Motor neuron (in vitro differentiated cells): ENCODE results near the gene FARS2. TPM values are rescaled to one million over a fixed set of nuclear protein-coding genes. Genes with fewer than 3 reads are reported as not detected.

Experiments used
- ATAC-seq, 8 experiments: fragments of 200-7000 bp; cut with Tn5 transposase; replicated peaks in 6 of 8; 2 replicates each; pipeline ENCODE4 v1.8.0; 2021; ENCODE audit warnings: mild to moderate bottlenecking in 8 of 8, moderate library complexity in 8 of 8
- H3K27ac ChIP-seq, 2 donors: fragments of 250-450 bp; sonication (Bioruptor Pico); 2 replicates each; pipeline ENCODE4 v1.9.0; 2021; ENCODE audit warnings: antibody characterized with exemption in 2 of 2, mild to moderate bottlenecking in 2 of 2, moderate library complexity in 1 of 2
- H3K4me1 ChIP-seq, 2 donors: fragments of 250-450 bp; sonication (Bioruptor Pico); replicated peaks in 1 of 2; 2 replicates each; pipeline ENCODE4 v1.6.1; 2021; ENCODE audit warnings: antibody characterized with exemption in 2 of 2, mild to moderate bottlenecking in 2 of 2, moderate library complexity in 1 of 2
- H3K4me3 ChIP-seq, 5 donors: fragments of 250-450 bp; sonication (Bioruptor Pico); 2 replicates each; pipeline ENCODE4 v1.9.0; 2021; ENCODE audit warnings: antibody characterized with exemption in 5 of 5, mild to moderate bottlenecking in 5 of 5, moderate library complexity in 4 of 5
- WGBS, 10 experiments: fragments of 450-650 bp; shearing (Covaris generic); methylation state at CpG; one replicate each; pipeline ENCODE4 v1.0.0; 2022; 5-methylcytosine and 5-hydroxymethylcytosine counted together
- in situ Hi-C, 9 experiments: fragments of 400-800 bp; cut with MboI; loops; one replicate each; pipeline ENCODE4 v1.15.0; 2021; ENCODE audit warnings: low sequenced_read_pairs in 9 of 9, low pct_unique_long_range_greater_than_20kb in 2 of 9; ENCODE audit not compliant: unreplicated experiment in 9 of 9
- total RNA-seq, 8 experiments: library from RNA; unstranded; fragments of 300-600 nt; gene quantifications; 2 replicates each; pipeline versions ENCODE4 v1.2.3 to v1.2.4, GENCODE V29; 2022

The FARS2 gene
- total RNA-seq, 8 experiments from 2014 or later = 10.9 to 24.1 (median 15.6) TPM

DNA sequence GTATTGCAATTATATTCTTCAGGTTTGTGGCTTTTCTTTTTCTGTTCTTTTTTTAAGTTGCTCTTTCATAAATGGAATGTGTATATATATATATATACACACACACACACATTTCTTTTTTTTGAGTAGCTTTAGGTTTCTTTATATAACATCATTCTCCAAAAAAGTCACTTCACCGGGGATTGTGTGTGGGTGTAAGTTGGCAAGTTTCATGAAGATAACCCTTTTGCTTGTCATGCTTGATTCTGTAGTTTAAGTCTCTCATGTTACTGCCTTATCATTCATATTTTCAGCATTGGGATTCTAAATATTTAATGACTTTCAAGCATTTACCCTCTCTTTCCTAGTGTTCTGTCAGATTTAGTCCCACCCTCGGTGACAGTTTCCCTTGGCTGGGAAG, 181.0 kb downstream of the FARS2 start:
- in situ Hi-C loops = no loop called here
- ATAC-seq = no peak
- no peaks in the 10 kb centered on the region for H3K4me1 ChIP-seq
- H3K27ac ChIP-seq = no peak overlapping the region
- H3K4me3 ChIP-seq = no peak overlapping the region
- WGBS, 10 experiments = 54 to 100% (median 89%) methylated on average over 1 to 2 of the region's 2 CpGs; no CpG with 5 or more reads in 2 of the 10 experiments

DNA sequence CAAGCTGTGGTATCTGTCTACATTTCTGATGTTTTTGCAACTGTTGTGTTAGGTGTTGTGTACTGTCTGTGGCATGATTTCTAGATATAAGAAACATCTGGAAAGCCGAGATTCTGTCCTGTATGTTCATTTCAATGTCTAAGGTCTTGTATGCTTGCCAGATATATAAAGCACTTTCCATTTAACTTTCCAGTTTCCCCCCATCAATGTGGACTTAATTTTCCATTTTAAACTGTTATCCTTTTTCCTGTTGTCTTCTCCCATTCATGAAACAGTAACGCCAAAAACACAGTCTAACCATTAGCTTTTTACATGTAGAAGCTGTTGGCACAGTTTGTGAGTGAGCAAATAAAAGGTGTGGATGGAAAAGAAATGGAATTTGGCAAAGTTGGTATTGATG, 181.6 kb downstream of the FARS2 start:
- in situ Hi-C loops = no loop called here
- Histone ChIP-seq H3K27ac (no peak overlapping the region), H3K4me1 (no peaks in the 10 kb centered on the region), H3K4me3 (no peak overlapping the region)
- WGBS, 10 experiments = 49 to 100% (median 83%) methylated on average over 1 to 2 of the region's 2 CpGs; no CpG with 5 or more reads in 2 of the 10 experiments
- no peak for ATAC-seq

DNA sequence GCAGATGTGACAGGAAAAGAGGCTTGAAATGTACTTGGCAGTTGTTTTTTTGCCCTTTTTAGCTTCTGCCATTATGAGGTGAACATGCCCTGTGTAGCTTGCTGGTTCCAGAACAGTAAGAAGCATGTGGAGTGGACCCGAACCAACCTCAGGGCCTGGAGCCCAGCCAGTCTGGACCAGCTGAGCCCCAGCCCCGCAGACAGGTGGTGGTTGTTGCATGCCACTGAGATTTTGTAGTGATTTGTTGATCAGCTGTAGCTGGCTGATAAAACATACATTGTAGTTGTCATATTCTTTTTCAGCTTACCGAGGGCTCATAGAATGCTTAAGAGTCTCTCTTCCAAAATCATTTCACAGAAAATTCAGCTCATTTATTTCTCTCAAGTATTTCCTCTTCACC, 182.2 kb downstream of the FARS2 start:
- 43 to 100% (median 86%) methylated on average over 1 to 3 of the region's 3 CpGs; no CpG with 5 or more reads in 3 of the 10 experiments for WGBS, 10 experiments
- H3K4me3 ChIP-seq = no peak overlapping the region
- ATAC-seq = no peak
- H3K4me1 ChIP-seq = no peaks in the 10 kb centered on the region
- no peak overlapping the region for H3K27ac ChIP-seq
- in situ Hi-C loops = no loop called here

DNA sequence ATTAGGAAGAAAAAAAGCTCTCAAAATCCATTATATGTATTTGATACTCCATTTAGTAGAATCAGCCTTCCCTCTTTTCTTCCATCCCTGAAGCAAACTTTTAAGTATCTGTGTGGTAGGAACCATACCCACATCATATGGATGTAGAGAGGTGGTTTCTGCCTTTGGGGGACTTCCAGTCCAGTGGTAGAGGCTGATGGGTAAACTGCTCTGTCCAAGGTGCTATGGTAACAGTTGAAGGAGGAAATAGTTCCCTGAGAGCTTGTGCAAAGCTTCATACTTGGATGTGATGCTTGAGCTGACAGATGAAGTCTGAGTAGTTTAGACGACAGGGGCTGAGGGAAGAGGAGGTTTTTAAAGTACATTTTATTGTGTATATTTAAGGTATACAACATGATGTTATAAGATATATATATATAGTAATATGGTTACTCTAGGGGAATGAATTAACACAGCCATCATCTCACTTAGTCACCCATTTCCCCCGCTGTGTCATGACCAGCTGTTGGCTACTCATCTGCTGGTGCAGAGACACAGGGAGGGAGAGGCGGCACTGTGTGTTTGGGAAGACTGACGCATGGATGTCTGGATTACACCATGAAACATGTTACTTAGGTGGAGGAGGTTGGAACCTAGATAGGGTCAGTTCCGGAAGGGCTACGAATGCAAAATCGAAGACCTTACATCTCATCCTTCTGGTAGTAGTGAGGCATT, 185.2 kb downstream of the FARS2 start:
- in situ Hi-C loops = no loop called here
- ATAC-seq = no peak
- 80 to 100% (median 90%) methylated on average over 1 to 6 of the region's 7 CpGs; no CpG with 5 or more reads in 4 of the 10 experiments for WGBS, 10 experiments

DNA sequence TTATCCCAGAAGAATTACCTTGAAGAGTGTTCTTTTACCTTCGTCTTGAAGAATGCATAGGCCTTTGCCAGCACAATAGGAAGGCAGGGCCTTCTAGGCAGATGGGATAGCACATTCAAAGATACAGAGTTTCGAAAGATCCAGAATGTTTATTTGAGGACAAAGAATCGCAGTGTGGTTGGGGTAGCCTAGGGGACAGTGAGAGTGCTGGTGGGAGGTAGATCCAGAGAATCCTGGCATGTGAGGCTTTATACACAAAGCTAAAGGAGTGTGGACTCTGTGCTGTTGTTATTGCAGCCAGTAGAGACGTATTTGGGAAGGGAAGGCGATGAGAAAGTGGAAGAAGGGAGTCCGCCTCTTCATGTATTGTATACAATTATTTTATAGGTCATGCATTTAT, 186.6 kb downstream of the FARS2 start:
- 88 to 100% (median 92%) methylated on average over 1 to 6 of the region's 6 CpGs; no CpG with 5 or more reads in 2 of the 10 experiments for WGBS, 10 experiments
- H3K27ac ChIP-seq = no peak overlapping the region
- H3K4me3 ChIP-seq = no peak overlapping the region
- no peaks in the 10 kb centered on the region for H3K4me1 ChIP-seq
- ATAC-seq = peak in 2 of 8 experiments; percentile 33 to 96
- in situ Hi-C loops = no loop called here

More for the DNA sequence above, 185.2 kb downstream of the FARS2 start:
- Histone ChIP-seq H3K4me3 (no peak overlapping the region), H3K27ac (no peak overlapping the region), H3K4me1 (no peaks in the 10 kb centered on the region)

DNA sequence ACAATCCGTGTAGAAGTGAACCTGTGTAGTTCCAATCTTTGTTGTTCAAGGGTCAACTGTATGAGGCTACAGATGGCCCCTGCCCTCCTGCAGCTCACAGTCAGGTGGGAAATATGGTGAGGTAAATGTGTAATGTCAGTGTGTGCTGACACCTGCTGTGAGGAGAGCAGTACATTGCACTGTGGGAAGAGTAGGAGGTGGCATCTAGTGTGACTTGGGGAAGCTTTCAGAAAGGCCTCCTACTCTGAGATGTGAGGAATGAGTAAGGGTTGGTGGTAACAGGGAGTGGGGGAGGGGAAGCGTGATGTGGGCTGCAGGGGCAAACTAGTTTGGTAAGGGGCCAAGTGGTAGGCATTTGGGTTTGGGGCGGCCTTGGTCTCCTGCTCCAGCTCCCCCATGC, 188.8 kb downstream of the FARS2 start:
- ATAC-seq = no peak
- Histone ChIP-seq H3K27ac (no peak overlapping the region), H3K4me1 (no peaks in the 10 kb centered on the region), H3K4me3 (no peak overlapping the region)
- 80 to 100% (median 100%) methylated on average over 1 to 2 of the region's 3 CpGs; no CpG with 5 or more reads in 5 of the 10 experiments for WGBS, 10 experiments
- in situ Hi-C loops = loop anchor here in 3 of 9 experiments (25.0 kb wide), 2 partner anchors 312 to 537 kb away; no protein-coding TSS in a partner anchor

DNA sequence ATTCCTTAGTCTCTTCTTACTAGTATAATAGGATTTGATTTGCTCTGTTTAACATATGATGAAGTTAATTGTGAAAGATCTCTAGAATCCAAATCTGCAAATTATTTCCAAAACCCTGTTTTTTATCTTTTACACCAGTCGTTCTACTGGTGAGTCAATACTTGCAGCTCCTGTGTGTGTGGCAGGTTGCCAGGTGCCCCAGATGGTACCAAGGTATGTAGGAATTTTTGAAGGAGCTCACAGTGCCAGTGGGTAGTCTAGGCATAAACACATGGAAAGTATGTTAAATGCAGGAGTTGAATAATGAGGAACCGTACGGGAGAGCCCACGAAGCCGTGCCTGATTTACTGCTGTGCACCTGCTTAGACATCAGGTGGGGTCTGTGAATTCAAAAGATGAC, 192.2 kb downstream of the FARS2 start:
- ATAC-seq = peak in 2 of 8 experiments; percentile 36 to 63
- in situ Hi-C loops = loop anchor here in 3 of 9 experiments (25.0 kb wide), 2 partner anchors 309 to 534 kb away; no protein-coding TSS in a partner anchor
- WGBS, 10 experiments = 22 to 100% (median 85%) methylated on average over 1 to 5 of the region's 5 CpGs; no CpG with 5 or more reads in 1 of the 10 experiments

DNA sequence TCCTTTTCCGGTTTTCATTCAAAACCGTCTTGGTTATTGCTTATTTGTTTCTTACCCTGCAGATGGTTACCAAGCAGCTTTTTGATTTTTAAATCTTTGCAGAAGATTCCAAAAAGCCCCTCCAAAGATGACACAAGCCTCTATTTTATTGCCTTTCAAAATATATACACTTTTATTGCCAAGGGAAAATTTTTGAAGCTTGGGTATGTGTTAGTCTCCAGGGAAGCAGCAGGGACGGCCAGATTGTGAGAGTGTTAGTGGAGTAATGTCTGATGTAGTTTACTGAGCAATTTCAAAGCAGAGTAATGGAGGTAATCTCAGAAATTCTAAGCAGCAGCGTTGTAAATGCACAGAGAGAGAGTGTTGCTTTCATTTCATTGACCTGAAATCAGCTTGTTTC, 193.8 kb downstream of the FARS2 start:
- Histone ChIP-seq H3K4me1 (no peaks in the 10 kb centered on the region), H3K27ac (no peak overlapping the region), H3K4me3 (no peak overlapping the region)
- peak in 1 of 8 experiments; percentile 52 for ATAC-seq
- in situ Hi-C loops = loop anchor here in 3 of 9 experiments (25.0 kb wide), 2 partner anchors 307 to 532 kb away; no protein-coding TSS in a partner anchor
- 9 to 87% (median 60%) methylated on average over 1 to 4 of the region's 4 CpGs for WGBS, 10 experiments

More for the DNA sequence above, 192.2 kb downstream of the FARS2 start:
- Histone ChIP-seq H3K4me1 (no peaks in the 10 kb centered on the region), H3K4me3 (no peak overlapping the region), H3K27ac (no peak overlapping the region)

DNA sequence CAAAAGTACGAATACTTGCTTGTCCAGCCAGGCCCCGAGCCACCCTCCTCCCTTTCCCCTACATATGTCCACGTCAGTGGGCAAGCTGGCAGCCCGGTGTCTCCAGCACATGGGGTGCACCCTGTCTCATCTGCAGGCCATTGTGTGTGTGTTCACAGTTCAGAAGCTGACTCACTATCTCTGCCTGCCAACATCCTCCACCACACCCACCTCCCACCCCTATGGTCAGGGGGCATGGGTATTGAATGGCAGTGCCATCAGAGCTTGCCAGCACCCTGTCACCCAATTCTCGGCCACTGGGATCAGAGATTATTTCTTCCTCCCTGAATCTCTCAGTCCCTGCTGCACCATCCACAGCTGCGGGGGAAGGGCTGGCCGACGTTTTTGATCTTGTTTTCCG, 195.7 kb downstream of the FARS2 start:
- no peak overlapping the region for H3K27ac ChIP-seq
- no peaks in the 10 kb centered on the region for H3K4me1 ChIP-seq
- ATAC-seq = peak in 4 of 8 experiments; percentile 47 to 70 (median 66)
- WGBS, 10 experiments = 19 to 100% (median 76%) methylated on average over 1 to 7 of the region's 9 CpGs; no CpG with 5 or more reads in 2 of the 10 experiments
- no peak overlapping the region for H3K4me3 ChIP-seq
- in situ Hi-C loops = loop anchor here in 3 of 9 experiments (25.0 kb wide), 2 partner anchors 305 to 530 kb away; no protein-coding TSS in a partner anchor

DNA sequence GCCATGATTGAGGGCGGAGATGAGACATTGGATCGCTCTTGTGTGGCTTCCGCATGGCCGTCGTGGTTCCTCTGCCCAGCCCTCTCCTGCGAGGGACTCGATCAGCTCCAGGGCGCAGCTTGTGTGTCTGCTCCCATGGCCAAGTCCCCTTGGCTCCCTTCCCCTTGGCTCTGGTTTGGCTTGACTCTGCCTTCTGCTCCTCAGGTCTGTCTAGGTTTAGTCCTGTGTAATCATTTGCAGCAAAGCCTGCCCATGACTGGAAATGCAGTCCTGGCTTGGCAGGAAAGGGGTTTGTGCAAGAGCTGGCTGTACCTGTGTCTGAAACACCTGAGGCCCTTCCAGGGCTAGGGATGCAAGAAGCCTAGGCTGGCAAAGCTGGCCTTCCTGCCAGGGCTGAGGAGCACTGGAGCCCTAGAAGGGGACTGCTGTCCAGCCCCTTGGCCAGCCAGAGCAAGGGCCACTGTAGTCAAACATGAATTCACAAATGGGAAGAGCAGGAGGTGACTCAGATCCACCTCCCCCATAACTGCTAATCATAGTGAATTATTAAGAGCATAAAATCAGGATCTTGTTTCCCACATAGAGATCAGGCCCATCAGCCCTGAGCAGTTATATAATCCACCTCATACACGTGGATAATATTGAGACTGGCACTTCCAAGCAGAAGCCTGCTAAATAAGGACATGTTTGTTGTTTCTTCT, 196.8 kb downstream of the FARS2 start:
- in situ Hi-C loops = loop anchor here in 3 of 9 experiments (25.0 kb wide), 2 partner anchors 304 to 529 kb away; no protein-coding TSS in a partner anchor
- H3K27ac ChIP-seq = no peak overlapping the region
- 17 to 100% (median 82%) methylated on average over 1 to 8 of the region's 9 CpGs; no CpG with 5 or more reads in 2 of the 10 experiments for WGBS, 10 experiments
- peaks cover under 1% of the 10 kb centered on the region in 2 donors for H3K4me1 ChIP-seq
- no peak overlapping the region for H3K4me3 ChIP-seq
- peak in 3 of 8 experiments; percentile 8 to 68 (median 56) for ATAC-seq

DNA sequence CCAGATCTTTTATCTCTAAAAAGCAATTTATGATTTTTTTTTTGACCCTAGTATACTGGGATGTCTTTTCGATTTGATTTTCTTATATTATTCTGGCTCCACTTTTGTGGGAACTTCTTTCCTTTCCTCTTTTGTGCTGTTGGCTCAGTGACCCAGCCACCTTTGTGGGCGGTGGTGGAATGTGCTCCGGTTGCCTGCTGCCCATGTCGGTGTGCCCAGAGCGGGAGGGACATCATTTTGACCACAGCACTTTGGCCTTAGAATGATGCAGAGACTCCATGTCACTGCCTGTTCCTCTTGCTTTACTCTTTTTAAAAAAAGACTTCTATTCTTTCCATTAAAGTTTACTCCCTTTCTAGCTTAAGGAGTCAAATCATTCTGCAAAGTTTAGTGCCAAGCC, 198.0 kb downstream of the FARS2 start:
- 27 to 98% (median 81%) methylated on average over 1 to 5 of the region's 5 CpGs for WGBS, 10 experiments
- Histone ChIP-seq H3K27ac (no peak overlapping the region), H3K4me3 (no peak overlapping the region), H3K4me1 (peaks cover 2 to 4% of the 10 kb centered on the region in 2 donors)
- ATAC-seq = no peak
- in situ Hi-C loops = loop anchor here in 3 of 9 experiments (25.0 kb wide), 2 partner anchors 303 to 528 kb away; no protein-coding TSS in a partner anchor

DNA sequence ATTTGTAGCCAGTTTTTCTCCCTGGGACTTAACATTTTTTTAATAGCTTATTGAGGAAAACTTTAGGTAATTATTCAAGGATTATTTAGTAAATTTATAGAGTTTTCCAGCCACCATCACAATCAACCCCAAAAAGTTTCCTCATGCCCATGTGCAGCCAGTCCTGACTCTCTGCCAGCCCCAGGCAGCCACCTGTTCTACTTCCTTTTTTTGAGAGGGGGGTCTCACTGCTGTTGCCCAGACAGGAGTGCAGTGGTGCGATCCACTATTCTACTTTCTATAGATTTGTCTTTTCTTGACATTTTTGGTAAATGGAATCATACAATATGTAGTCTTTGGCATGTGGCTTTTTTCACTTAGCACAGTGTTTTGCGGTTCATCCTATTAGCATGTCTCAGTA, 200.1 kb downstream of the FARS2 start:
- no peak for ATAC-seq
- in situ Hi-C loops = loop anchor here in 3 of 9 experiments (25.0 kb wide), 2 partner anchors 301 to 526 kb away; no protein-coding TSS in a partner anchor
- H3K4me3 ChIP-seq = no peak overlapping the region
- H3K4me1 ChIP-seq = peaks cover 2 to 4% of the 10 kb centered on the region in 2 donors
- H3K27ac ChIP-seq = no peak overlapping the region
- WGBS, 10 experiments = 75 to 100% (median 100%) methylated on average over 1 to 2 of the region's 2 CpGs; no CpG with 5 or more reads in 1 of the 10 experiments
